ENCODE measurements around the gene PIGV.
"Not testable (repeated sequence)": the region's sequence is repeated elsewhere in the genome, so short reads cannot be mapped to it uniquely, and the experiment has no call there.

PIGV gene

DNA sequence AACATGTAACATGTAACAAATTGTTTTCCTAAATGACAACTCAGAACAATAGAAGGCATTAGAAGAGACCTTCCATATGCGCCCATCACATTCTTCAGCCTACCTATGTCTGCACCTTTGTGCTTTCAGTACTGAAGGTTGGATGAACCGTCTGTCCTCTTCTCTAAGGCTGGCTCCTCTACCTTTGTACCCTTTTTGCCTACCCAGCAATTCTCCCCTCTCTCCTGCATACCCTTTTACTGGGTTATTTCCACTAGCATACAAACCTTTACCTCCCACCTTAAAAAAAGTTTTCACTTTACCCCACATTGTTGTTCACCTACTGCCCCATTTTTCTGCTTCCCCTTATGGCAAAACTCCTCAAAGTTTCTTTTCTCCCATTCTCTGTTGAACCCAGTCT lies 5.2 kb downstream of the PIGV start:
- Histone ChIP-seq H3K9me3 (ENCODE audit: insufficient read depth, low read length) (no peaks in the 10 kb centered on the region), H3K27me3 (ENCODE audit: insufficient read depth, insufficient read length) (no peaks in the 10 kb centered on the region), H3K36me3 (ENCODE audit: insufficient read depth, insufficient read length, low read length) (peaks cover 43% of the 10 kb centered on the region), H3K4me1 (ENCODE audit: insufficient read depth, insufficient read length) (peaks cover 3% of the 10 kb centered on the region), H3K4me3 (ENCODE audit: insufficient read length, low read depth) (no peak overlapping the region), H3K9ac (ENCODE audit: insufficient read length, low read depth) (no peak overlapping the region)
- no peak for DNase-seq (ENCODE audit: low read depth, low spot score)
- TF ChIP-seq SUZ12 (IDR thresholded peaks at IDR 0.05; ENCODE audit: extremely low read depth, insufficient read depth, insufficient read length), result no peak
- TF ChIP-seq ZNF274 (IDR thresholded peaks at IDR 0.05; ENCODE audit: low read depth, low read length), result no peak
- no peak for TF ChIP-seq YY1 (IDR thresholded peaks at IDR 0.05; ENCODE audit: insufficient read depth, insufficient read length)

DNA sequence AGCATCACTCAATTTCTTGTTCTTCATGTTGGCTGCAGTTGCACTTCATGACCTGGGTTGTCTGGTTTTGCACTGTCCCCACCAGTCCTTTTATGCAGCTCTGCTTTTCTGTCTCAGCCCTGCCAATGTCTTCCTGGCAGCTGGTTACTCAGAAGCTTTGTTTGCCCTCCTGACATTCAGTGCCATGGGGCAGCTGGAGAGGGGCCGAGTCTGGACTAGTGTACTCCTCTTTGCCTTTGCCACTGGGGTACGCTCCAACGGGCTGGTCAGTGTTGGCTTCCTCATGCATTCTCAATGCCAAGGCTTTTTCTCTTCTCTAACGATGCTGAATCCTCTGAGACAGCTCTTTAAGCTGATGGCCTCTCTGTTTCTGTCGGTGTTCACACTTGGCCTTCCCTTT lies 6.6 kb downstream of the PIGV start:
- Histone ChIP-seq H3K9me3 (ENCODE audit: insufficient read depth, low read length) (no peaks in the 10 kb centered on the region), H3K27me3 (ENCODE audit: insufficient read depth, insufficient read length) (no peaks in the 10 kb centered on the region), H3K4me1 (ENCODE audit: insufficient read depth, insufficient read length) (peaks cover 3% of the 10 kb centered on the region), H3K9ac (ENCODE audit: insufficient read length, low read depth) (no peak overlapping the region), H3K36me3 (ENCODE audit: insufficient read depth, insufficient read length, low read length) (peaks cover 47% of the 10 kb centered on the region), H3K4me3 (ENCODE audit: insufficient read length, low read depth) (no peak overlapping the region)
- no peak for DNase-seq (ENCODE audit: low read depth, low spot score)
- no peak for TF ChIP-seq ZNF274 (IDR thresholded peaks at IDR 0.05; ENCODE audit: low read depth, low read length)

DNA sequence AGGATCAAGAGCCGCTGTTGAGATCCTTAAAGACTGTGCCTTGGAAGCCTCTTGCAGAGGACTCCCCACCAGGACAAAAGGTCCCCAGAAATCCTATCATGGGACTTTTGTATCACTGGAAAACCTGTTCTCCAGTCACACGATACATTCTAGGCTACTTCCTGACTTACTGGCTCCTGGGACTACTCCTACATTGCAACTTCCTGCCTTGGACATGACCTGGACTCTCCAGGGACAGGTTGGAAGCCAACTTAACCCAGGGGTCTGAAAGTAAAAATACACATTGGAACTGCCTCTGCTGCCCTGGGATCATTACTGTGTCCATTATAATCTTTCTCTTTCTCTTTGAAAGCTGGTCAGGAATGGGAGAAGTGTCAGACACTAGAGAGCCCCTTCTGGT lies 9.9 kb downstream of the PIGV start:
- H3K9ac ChIP-seq (ENCODE audit: insufficient read length, low read depth), result no peak overlapping the region
- TF ChIP-seq SUZ12 (IDR thresholded peaks at IDR 0.05; ENCODE audit: extremely low read depth, insufficient read depth, insufficient read length) (no peak), ZNF274 (IDR thresholded peaks at IDR 0.05; ENCODE audit: low read depth, low read length) (no peak), YY1 (IDR thresholded peaks at IDR 0.05; ENCODE audit: insufficient read depth, insufficient read length) (no peak)
- peaks cover 39% of the 10 kb centered on the region for H3K36me3 ChIP-seq (ENCODE audit: insufficient read depth, insufficient read length, low read length)
- no peak overlapping the region for H3K4me3 ChIP-seq (ENCODE audit: insufficient read length, low read depth)
- H3K27me3 ChIP-seq (ENCODE audit: insufficient read depth, insufficient read length), result no peaks in the 10 kb centered on the region
- H3K9me3 ChIP-seq (ENCODE audit: insufficient read depth, low read length), result no peaks in the 10 kb centered on the region; the same call in 1 of the 2 replicates
- peaks cover 9% of the 10 kb centered on the region for H3K4me1 ChIP-seq (ENCODE audit: insufficient read depth, insufficient read length)
- no peak for DNase-seq (ENCODE audit: low read depth, low spot score)

DNA sequence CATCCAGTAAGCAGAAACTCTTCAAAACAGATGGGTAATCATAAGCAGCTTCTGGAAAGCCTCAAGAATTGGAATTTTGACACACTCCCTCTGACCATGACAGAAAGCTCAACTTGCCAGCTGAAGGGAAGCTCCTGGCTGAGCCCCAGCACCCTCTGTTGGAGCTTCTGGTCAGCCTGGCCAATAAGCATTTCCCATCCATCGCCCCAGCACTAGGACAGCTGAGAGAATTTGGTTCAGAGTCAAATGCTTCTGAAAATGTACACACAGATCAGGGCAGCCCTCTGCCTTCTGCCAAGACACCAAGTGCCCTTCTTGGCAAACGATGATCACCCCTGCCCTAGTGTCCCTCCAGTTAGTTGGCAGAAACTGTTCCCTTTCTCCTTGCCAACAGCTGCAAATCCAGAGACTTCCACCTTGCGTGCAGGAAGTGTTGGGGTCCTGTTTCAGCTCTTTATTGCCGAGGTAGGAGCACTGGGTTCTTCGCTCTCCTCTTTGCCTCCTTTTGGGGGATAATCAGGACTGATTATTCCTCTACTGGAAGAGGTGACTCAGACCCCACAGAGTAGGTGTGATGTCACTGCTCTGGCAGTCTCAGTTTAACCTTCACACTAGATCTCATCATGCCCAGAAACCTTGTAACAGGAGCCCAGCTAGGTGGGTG lies 11.9 kb downstream of the PIGV start:
- Histone ChIP-seq H3K36me3 (ENCODE audit: insufficient read depth, insufficient read length, low read length) (peaks cover 26% of the 10 kb centered on the region), H3K9ac (ENCODE audit: insufficient read length, low read depth) (peak overlapping the region; percentile 12), H3K4me1 (ENCODE audit: insufficient read depth, insufficient read length) (peaks cover 9% of the 10 kb centered on the region), H3K4me3 (ENCODE audit: insufficient read length, low read depth) (no peak overlapping the region), H3K27me3 (ENCODE audit: insufficient read depth, insufficient read length) (no peaks in the 10 kb centered on the region), H3K9me3 (ENCODE audit: insufficient read depth, low read length) (no peaks in the 10 kb centered on the region; the same call in 1 of the 2 replicates)
- DNase-seq (ENCODE audit: low read depth, low spot score), result no peak
- no peak for TF ChIP-seq SUZ12 (IDR thresholded peaks at IDR 0.05; ENCODE audit: extremely low read depth, insufficient read depth, insufficient read length)
- no peak for TF ChIP-seq YY1 (IDR thresholded peaks at IDR 0.05; ENCODE audit: insufficient read depth, insufficient read length)
- no peak for TF ChIP-seq ZNF274 (IDR thresholded peaks at IDR 0.05; ENCODE audit: low read depth, low read length)

DNA sequence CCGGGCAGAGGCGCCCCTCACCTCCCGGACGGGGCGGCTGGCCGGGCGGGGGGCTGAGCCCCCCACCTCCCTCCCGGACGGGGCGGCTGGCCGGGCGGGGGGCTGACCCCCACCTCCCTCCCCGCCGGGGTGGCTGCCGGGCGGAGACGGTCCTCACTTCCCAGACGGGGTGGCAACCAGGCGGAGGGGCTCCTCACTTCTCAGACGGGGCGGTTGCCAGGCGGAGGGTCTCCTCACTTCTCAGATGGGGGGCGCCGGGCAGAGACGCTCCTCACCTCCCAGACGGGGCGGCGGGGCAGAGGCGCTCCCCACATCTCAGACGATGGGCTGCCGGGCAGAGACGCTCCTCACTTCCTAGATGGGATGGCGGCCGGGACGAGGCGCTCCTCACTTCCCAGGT lies 16.2 kb downstream of the PIGV start:
- H3K4me1 ChIP-seq (ENCODE audit: insufficient read depth, insufficient read length); H3K9me3 ChIP-seq (ENCODE audit: insufficient read depth, low read length); H3K4me3 ChIP-seq (ENCODE audit: insufficient read length, low read depth); H3K36me3 ChIP-seq (ENCODE audit: insufficient read depth, insufficient read length, low read length); H3K9ac ChIP-seq (ENCODE audit: insufficient read length, low read depth); DNase-seq (ENCODE audit: low read depth, low spot score); H3K27me3 ChIP-seq (ENCODE audit: insufficient read depth, insufficient read length): not testable (repeated sequence)

DNA sequence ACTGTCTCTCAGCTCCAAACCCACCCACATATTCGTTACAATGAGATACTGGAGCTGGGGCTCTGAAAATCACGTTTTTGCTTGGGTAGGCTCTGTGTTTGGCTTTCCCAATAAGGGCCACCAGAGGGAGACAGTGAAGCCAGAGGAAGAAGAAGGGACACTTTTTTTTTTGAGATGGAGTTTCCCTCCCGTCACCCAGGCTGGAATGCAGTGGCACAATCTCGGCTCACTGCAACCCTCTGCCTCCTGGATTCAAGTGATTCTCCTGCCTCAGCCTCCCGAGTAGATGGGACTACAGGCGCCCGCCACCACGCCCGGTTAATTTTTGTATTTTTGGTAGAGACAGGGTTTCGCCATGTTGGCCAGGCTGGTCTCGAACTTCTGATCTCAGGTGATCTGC lies 22.4 kb downstream of the PIGV start:
- DNase-seq (ENCODE audit: low read depth, low spot score); H3K4me1 ChIP-seq (ENCODE audit: insufficient read depth, insufficient read length); H3K4me3 ChIP-seq (ENCODE audit: insufficient read length, low read depth); H3K27me3 ChIP-seq (ENCODE audit: insufficient read depth, insufficient read length); H3K9ac ChIP-seq (ENCODE audit: insufficient read length, low read depth); H3K9me3 ChIP-seq (ENCODE audit: insufficient read depth, low read length); H3K36me3 ChIP-seq (ENCODE audit: insufficient read depth, insufficient read length, low read length): not testable (repeated sequence)

DNA sequence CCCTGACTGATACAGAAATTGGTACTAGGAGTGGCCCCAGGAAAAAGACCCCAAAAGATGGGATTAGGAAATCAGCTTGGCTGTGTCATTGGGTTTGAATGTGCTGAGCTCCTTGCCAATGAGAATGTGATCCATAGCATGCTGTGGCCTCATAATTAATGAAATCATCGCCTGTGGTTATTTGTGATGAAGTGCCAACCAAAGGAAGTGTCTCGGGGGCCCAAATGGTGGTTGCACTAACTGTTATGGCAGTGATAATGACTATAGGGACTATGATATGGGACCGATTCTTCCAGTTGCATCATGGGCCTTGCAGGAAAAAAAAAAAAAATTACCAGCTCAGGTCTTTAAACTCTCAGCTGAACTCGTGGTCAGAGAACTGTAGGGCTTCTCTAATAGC lies 23.3 kb downstream of the PIGV start:
- no peaks in the 10 kb centered on the region for H3K27me3 ChIP-seq (ENCODE audit: insufficient read depth, insufficient read length)
- TF ChIP-seq ZNF274 (IDR thresholded peaks at IDR 0.05; ENCODE audit: low read depth, low read length) (no peak), YY1 (IDR thresholded peaks at IDR 0.05; ENCODE audit: insufficient read depth, insufficient read length) (no peak), SUZ12 (IDR thresholded peaks at IDR 0.05; ENCODE audit: extremely low read depth, insufficient read depth, insufficient read length) (no peak)
- no peak overlapping the region for H3K9ac ChIP-seq (ENCODE audit: insufficient read length, low read depth)
- H3K36me3 ChIP-seq (ENCODE audit: insufficient read depth, insufficient read length, low read length), result no peaks in the 10 kb centered on the region
- H3K4me1 ChIP-seq (ENCODE audit: insufficient read depth, insufficient read length), result no peaks in the 10 kb centered on the region
- no peak overlapping the region for H3K4me3 ChIP-seq (ENCODE audit: insufficient read length, low read depth)
- H3K9me3 ChIP-seq (ENCODE audit: insufficient read depth, low read length), result no peaks in the 10 kb centered on the region
- DNase-seq (ENCODE audit: low read depth, low spot score), result no peak

DNA sequence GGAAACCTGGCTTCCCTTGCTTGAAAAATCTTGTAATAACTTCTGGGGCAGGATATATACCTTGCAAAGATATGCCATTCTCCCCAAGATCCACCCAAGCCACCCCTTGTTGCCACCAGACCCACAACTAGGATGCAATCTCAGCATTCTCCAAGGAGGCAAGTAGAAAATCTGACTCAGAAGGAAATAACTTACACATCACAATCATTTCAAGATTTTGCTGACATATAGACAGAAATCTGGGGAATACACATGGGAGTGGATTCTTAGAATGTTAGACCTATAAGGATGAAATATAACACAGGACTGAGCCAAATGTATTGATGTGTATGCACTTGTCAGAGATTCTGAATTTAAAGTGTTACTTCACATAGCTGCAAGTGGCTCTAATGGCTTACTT lies 24.0 kb downstream of the PIGV start:
- no peaks in the 10 kb centered on the region for H3K4me1 ChIP-seq (ENCODE audit: insufficient read depth, insufficient read length)
- no peak for DNase-seq (ENCODE audit: low read depth, low spot score)
- no peaks in the 10 kb centered on the region for H3K27me3 ChIP-seq (ENCODE audit: insufficient read depth, insufficient read length)
- H3K9me3 ChIP-seq (ENCODE audit: insufficient read depth, low read length), result no peaks in the 10 kb centered on the region
- no peak overlapping the region for H3K9ac ChIP-seq (ENCODE audit: insufficient read length, low read depth)
- no peak for TF ChIP-seq ZNF274 (IDR thresholded peaks at IDR 0.05; ENCODE audit: low read depth, low read length)
- no peak for TF ChIP-seq SUZ12 (IDR thresholded peaks at IDR 0.05; ENCODE audit: extremely low read depth, insufficient read depth, insufficient read length)
- no peak for TF ChIP-seq YY1 (IDR thresholded peaks at IDR 0.05; ENCODE audit: insufficient read depth, insufficient read length)
- no peak overlapping the region for H3K4me3 ChIP-seq (ENCODE audit: insufficient read length, low read depth)
- no peaks in the 10 kb centered on the region for H3K36me3 ChIP-seq (ENCODE audit: insufficient read depth, insufficient read length, low read length)

All from NT2/D1 (cell line).